RCC 7860 (cell line): Measurements from ENCODE around the gene MGAT4A.

ENCODE experiments used
- DNase-seq: peaks from one replicate; pipeline ENCODE4 v3.0.0-alpha.2; 2015; ENCODE audit warnings: low spot score
- FAIRE-seq: peaks from 2 replicates; lab custom pipeline; 2012; peaks lifted over from hg19 to GRCh38; lab: Jason Lieb, UNC

Gene MGAT4A

GRCh38 chr2:98731041-98731893, at the start of gene MGAT4A:
TSS of gene MGAT4A (minus strand) at chr2:98731132. CDS start at chr2:98726332, 4,800 bp downstream.
- FAIRE-seq (no peak), DNase-seq (no peak)

GRCh38 chr2:98778741-98779483, 48.0 kb upstream of the MGAT4A start:
- no peak for FAIRE-seq

GRCh38 chr2:98778151-98778550, 47.2 kb upstream of the MGAT4A start:
- FAIRE-seq, result no peak
- DNase-seq, result no peak

More at GRCh38 chr2:98778741-98779483, 48.0 kb upstream of the MGAT4A start:
- DNase-seq, result no peak

- FAIRE-seq (no peak), DNase-seq (no peak)
Observed at GRCh38 chr2:98777710-98778109, 46.8 kb upstream of the MGAT4A start.

GRCh38 chr2:98777076-98777475, 46.1 kb upstream of the MGAT4A start:
- FAIRE-seq (no peak), DNase-seq (no peak)

GRCh38 chr2:98776136-98776535, 45.2 kb upstream of the MGAT4A start:
- DNase-seq (no peak), FAIRE-seq (no peak)

GRCh38 chr2:98775146-98775986, 44.4 kb upstream of the MGAT4A start:
- no peak for FAIRE-seq
- no peak for DNase-seq

- FAIRE-seq, result no peak
- no peak for DNase-seq
Observed at GRCh38 chr2:98773907-98774306, 43.0 kb upstream of the MGAT4A start.

- DNase-seq (peak; percentile 62), FAIRE-seq (peak; percentile 78)
Observed at GRCh38 chr2:98773169-98773568, 42.2 kb upstream of the MGAT4A start.

- DNase-seq (no peak), FAIRE-seq (no peak)
Observed at GRCh38 chr2:98772536-98772935, 41.6 kb upstream of the MGAT4A start.

- DNase-seq, result peak; percentile 78
- peak; percentile 82 for FAIRE-seq
Observed at GRCh38 chr2:98771721-98772524, 41.0 kb upstream of the MGAT4A start.

- no peak for FAIRE-seq
Observed at GRCh38 chr2:98771264-98771663, 40.3 kb upstream of the MGAT4A start.

GRCh38 chr2:98769784-98770183, 38.9 kb upstream of the MGAT4A start:
- no peak for FAIRE-seq
- DNase-seq, result no peak

More at GRCh38 chr2:98771264-98771663, 40.3 kb upstream of the MGAT4A start:
- DNase-seq, result no peak

- DNase-seq (no peak), FAIRE-seq (no peak)
Observed at GRCh38 chr2:98769114-98769476, 38.2 kb upstream of the MGAT4A start.

GRCh38 chr2:98768384-98769113, 37.6 kb upstream of the MGAT4A start:
- DNase-seq (peak; percentile 67), FAIRE-seq (peak; percentile 65)

GRCh38 chr2:98764499-98764898, 33.6 kb upstream of the MGAT4A start:
- DNase-seq (no peak), FAIRE-seq (no peak)

GRCh38 chr2:98763209-98763951, 32.4 kb upstream of the MGAT4A start:
- FAIRE-seq, result no peak

GRCh38 chr2:98761909-98762308, 31.0 kb upstream of the MGAT4A start:
- no peak for FAIRE-seq
- DNase-seq, result no peak

More at GRCh38 chr2:98763209-98763951, 32.4 kb upstream of the MGAT4A start:
- no peak for DNase-seq

- FAIRE-seq, result no peak
- DNase-seq, result no peak
Observed at GRCh38 chr2:98761267-98761781, 30.4 kb upstream of the MGAT4A start.
